HTERT RPE-1 (cell line): ENCODE measurements around the gene ZFP69.
"Not testable (repeated sequence)": the region's sequence is repeated elsewhere in the genome, so short reads cannot be mapped to it uniquely, and the experiment has no call there.

ENCODE experiments used
- in situ Hi-C: fragments of 300-500 bp; cut with MboI; formaldehyde crosslinking; loops from 4 replicates; pipeline ENCODE4 v1.14.3; 2020; ENCODE audit warnings: low sequenced_read_pairs

The ZFP69 gene

DNA sequence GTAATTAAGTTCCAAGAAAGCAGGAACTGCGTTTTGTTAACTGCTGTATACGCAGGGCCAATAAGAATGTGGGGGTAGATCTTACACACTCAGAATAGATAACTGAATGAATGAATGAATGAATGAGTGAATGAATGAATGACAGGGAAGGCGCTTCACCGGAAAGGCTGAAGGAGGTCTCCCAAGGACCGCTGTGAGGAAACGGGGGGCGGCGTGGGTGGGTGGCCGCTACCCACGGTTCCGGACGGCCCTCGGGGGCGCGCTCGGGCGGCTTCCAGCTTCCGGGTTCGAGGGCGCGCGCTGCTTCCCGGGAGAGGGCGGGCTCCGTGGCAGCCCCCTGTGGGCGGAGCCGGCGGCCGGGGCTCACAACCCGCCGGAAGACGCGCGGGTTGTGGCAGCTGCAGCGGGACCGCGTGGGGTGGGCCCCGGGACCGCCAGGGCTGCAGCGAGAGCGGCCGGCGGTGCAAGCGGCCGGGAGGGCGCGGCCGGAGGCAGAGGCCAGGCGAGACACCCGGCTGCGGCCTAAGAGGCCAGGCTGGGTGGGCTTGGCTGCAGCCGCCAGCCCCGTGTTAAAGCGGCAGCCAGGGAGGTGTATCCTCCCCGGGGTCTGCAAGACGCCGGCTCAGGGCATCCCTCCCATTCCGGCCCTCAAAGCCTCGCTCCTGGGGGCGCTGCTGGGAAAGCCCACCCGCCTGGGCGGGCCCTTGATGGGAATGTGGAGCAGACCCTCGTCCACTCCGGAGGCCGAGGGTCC, at the start of gene ZFP69:
Gene ZFP69 (plus strand): TSS at position 367 of the 754 bp plus-strand sequence. CDS start 2,072 bp downstream, outside the sequence.
- in situ Hi-C loops, result no loop called here

DNA sequence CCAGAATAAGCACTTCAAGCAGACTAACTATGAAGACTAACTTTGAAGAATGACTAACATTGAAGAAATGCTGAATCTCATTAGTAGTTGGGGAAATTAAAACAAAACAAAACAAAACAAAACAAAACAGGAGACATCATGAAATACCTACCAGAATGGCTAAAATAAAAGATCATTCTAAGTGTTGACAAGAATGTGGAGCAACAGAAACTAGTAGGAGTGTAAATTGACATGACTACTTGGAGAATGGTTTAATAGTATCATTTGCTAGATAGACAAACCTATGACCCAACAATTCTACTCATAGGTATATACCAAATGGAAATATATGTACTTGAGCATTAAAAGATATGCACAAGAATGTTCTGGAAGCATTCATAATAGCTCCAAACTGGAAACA, 45.7 kb upstream of the ZFP69 start:
- in situ Hi-C loops, result no loop called here

DNA sequence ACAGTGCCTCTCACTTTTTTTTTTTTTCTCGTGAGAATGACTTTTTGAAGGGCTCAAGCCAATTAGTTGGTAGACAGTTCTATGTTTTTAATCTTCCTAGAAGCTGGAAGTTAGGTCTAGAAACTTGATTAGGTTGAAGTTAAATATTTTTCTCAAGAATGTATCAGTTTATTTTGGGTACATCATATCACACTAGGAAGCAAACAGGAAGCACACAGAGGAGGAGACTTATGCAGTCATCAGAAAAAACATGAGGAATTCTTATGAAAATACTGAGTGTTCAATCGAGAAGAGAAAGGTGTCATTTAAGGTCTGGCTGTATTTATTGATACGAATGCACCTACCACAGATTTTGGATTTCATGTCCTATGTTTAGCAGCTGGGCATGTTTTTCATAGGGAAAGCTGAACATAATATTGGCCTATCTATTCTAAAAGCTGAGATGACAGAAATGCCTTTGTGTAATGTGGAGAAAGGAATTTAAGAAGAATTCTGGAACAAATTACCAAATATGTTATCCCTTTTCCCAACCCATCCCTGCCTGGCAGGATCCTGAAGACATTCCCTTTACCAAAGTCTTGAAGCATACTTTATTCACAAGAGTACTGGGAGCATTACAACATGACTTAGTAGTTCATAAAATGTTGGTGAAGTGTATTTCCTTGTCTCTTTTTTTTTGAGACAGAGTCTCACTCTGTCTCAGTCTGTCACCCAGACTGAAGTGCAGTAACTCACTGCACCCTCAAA, 44.3 kb upstream of the ZFP69 start:
- in situ Hi-C loops, result no loop called here

DNA sequence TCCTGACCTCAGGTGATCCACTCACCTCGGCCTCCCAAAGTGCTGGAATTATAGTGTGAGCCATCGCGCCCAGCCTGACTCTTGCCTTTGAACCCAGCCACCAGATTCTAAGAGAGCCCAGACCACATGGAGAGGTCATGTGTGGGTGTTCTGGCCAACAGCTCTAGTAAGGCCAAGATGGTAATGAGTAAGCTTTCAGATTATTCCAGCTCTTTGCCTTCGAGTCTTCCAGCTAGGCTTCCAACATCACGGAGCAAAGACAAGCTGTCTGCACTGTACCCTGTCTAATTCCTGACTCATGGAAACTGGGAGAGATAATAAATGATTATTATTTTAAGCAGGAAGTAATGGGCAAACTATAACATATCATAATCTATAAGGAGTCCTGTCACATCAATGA, 41.6 kb upstream of the ZFP69 start:
- in situ Hi-C loops, result no loop called here

DNA sequence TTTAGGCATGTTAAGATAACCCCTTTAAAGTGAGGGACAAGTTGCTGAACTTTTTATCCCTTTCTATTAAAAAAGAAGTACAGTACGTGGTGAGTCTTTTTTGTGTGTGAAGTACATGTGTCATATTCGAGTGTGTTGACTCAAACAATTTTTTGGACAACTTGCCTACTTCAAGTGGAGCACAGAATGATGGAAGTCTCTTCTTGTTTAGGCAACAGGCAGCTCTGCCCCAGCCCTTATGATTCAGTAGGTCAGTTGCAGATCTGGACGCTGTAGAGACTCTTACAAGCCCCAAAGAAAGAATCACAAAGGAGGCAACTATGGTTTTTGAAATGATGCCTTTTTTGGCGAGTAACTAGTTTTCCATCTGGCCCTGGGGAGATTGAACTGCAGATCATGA, 41.2 kb upstream of the ZFP69 start:
- in situ Hi-C loops, result no loop called here

DNA sequence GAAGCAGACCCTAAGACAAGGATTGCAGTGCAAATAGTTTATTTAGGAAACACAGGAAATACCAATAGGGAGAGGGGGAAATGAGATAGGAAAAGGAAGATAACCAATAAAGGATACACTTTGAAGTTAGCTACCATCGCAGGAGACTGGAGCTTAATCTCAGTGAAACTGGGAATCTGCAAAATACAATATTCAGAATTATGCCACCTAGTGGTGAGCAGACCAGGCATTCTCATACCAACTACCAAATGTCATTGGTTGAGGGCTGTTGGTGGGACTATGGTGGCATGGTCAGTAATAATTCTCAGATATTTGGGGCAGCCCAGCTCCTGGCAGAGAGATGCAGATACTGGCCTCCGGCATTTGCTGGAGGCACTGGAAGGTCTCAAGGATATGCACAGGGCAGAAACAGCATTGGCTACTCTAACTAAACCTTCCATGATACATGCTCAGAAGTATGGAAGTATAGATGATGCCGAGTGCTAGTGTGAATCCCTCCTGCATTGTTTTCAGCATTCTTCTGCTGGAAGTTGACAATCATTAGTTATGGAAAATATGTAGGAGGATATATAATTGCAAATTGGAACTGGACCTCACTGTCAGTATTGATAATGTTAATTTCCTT, 38.6 kb upstream of the ZFP69 start:
- in situ Hi-C loops, result no loop called here

DNA sequence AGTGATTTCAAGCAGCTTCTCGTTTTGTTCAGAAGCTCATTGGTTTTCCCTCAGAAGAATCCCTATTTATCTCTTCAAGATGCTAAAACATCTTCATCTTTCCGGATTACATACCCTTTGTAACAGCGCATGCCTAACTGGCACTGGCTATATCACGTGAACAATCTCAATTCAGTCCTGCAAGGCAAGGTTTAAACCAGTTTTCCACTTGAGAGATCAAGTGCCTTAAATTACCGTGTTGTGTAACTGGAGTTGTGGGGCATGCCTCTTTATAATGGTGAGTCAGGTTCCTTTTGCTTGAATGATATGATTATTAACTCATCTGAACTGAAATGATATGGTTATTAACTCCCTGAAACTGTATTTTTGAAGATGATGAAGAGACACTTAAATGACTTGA, 37.8 kb upstream of the ZFP69 start:
- in situ Hi-C loops, result no loop called here

DNA sequence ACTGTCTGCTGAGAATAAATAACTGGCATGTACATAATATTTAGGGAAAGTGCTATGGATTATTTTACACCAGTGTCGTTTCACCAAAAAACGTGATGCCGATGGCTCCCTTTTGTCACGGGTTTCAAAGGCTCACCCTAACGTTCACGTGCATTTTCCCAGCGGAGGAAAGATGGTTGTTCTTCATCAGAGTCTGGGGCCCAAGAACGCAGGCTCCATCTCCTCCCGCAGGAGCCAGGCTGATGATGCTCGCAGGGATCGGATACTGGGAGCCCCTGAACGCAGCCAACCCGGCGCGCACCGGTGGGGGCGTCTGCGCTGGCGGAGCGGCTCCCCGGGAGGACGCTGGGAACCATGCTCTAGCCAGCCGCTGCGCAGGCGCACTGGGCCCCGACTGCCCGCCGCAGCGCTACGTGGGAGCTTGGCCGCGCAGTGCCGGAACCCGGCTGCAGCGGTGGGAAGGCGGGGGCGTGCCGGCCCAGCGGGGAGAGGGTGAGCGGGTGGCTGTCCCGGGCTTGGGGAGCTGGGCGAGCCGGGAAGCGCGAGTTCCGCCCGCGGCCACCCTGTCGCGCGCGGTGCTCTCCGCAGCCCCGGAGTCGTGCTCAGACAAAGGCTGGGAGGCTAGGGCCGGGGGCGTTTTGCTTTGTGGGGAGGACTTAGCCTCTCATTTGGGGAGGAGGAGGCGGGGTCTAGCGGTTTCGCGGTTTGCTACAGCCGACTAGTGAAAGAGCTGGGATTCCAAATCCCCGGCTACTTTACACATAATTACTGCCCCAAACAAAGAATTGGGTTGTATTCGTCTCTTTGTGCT, 27.2 kb upstream of the ZFP69 start, which contains the start of gene ZFP69B:
Gene ZFP69B (plus strand): TSS at position 793 of the 811 bp plus-strand sequence. CDS start 486 bp downstream, outside the sequence.
- in situ Hi-C loops, result no loop called here

DNA sequence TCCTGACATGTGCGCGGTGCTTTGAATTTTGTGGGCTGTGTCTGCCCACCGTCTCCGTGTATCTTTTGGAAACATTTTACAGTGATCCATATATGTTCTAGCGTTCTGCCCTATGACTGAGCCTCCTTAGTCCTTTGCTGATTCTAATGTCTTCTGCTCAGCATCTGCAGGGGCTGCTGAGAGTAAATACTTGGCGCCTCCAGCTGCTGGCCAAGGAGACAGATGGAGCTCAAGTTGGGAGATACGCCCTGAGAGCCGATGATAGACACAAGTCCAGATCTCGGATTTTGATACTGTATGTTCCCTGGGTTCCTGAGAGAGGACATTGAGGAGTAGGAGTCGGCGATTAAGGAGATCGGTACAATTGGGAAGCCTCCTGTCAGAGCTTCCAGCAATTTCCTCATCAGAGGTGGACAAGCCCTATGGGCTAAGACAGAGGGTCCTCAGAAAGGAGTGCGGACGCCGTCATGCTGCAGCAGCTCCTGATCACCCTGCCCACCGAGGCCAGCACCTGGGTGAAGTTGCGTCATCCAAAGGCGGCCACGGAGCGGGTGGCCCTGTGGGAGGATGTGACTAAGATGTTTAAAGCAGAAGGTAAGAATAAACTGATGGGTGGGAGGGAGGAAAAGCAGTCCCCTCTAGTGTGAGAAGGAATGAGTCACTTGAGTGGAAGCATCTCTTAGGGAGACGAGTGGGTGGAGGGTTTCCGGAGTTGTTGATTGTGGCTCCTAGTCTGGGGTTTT, 26.4 kb upstream of the ZFP69 start:
- in situ Hi-C loops, result no loop called here

DNA sequence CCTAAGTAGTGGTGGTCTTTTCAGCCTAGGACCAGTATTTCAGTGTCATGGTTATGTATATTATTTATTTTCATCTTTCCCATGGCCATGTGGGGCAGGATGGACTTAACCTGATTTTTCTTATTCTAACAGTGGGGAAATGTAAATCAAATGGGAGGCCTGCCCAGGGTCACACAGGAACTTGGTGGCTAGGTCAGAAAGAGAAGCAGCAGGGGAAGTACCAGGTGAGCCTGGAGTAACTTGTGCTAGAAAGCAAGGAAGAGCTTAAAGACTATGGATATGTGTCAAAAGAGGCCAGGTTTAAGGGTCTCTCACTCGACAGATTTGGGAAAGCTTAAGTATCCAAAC, 25.9 kb upstream of the ZFP69 start:
- in situ Hi-C loops, result no loop called here

DNA sequence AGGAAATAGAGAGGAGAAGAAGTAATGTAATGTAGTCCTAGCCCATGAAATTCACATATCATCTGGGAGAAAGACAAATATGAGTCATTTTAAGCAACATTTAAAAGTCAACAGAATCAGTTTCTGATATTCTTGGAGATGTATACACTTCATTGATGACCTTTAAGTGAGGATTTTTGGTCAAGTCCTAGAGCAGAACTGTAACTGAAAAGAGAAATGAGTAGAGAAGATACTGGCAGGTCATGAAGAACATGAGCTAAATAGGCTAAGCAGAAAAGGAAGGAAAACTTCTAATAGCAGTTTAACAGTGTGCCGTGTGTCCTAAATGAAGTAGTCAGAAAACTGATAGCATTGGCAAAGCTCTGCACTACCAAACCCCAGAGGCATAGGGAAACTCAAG, 22.2 kb upstream of the ZFP69 start:
- in situ Hi-C loops, result no loop called here

DNA sequence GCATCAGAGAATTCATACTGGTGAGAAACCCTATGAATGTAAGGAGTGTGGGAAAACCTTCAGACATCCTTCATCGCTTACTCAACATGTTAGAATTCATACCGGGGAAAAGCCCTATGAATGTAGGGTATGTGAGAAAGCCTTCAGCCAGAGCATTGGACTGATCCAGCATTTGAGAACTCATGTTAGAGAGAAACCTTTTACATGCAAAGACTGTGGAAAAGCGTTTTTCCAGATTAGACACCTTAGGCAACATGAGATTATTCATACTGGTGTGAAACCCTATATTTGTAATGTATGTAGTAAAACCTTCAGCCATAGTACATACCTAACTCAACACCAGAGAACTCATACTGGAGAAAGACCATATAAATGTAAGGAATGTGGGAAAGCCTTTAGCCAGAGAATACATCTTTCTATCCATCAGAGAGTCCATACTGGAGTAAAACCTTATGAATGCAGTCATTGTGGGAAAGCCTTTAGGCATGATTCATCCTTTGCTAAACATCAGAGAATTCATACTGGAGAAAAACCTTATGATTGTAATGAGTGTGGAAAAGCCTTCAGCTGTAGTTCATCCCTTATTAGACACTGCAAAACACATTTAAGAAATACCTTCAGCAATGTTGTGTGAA, 14.0 kb upstream of the ZFP69 start:
- in situ Hi-C loops, result no loop called here

DNA sequence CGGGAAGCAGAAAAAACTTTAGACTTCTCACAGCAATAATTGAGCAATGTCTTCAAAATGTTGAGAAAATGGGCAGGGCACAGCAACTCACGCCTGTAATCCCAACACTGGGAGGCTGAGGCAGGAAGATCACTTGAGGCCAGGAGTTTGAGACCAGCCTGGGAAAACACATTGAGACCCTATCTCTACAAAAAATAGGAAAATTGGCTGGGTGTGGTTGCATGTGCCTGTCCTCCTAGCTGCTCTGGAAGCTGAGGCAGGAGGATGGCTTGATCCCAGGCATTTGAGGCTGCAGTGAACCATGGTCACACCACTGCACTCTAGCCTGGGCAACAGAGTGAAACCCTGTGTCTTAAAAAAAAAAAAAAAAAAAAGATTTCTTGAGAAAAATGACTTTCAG, 7.8 kb upstream of the ZFP69 start:
- in situ Hi-C loops, result no loop called here

DNA sequence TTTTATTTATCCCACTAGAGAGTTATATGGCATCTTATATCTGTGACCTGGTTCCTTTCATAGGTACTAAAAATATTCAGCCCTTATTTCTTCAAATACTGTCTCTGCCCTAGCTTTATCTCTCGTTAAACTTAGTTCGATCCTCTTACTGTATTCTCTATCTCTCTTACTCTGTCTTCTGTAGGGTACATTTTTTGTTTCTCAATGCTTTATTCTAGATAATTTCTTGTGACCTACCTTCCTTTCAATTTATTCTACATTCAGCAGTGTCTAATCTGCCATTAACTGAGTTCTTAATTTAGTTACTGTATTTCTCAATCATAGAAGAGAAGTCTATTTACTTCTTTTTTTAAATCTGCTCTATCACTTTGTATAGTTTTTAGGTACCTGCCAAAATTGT, 1.8 kb upstream of the ZFP69 start:
- in situ Hi-C loops, result no loop called here

DNA sequence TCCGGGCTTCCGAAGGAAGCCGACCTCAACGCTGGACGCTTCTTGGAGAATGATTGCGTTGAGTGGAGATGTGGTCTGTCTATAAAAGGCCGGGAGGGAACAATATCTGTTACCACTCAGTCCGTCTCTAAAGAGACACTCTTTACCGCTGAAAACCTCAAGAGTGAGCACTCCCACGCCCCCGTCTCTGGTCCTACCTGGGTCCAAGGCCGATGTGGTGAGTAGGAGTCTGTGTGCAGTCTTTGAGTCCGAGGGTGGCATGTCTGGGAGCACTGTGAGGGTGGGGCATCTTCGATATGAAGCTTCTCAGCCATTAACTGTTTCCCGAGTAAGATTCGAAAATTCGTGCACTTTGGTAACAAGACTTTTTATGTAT, 576 bp downstream of the ZFP69 start:
- in situ Hi-C loops, result no loop called here

DNA sequence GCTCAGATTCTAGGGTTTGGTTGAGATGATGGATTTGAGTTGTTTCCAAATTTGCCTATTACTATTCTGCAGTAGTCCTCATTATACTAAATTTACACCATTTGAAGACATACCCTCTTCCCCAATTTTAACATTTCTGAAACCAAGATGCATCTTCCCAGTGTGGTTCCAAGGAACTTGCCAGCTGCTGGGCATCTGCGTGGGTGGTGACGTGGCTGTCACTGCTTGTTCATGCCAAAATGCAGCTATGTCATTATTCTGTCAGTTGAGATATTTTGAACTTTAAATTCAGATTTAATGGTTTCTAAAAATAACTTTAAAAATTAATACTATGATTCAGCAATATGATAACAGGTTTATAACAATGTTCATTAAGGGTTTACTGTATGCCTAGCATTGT, 1.2 kb downstream of the ZFP69 start:
- in situ Hi-C loops, result no loop called here

DNA sequence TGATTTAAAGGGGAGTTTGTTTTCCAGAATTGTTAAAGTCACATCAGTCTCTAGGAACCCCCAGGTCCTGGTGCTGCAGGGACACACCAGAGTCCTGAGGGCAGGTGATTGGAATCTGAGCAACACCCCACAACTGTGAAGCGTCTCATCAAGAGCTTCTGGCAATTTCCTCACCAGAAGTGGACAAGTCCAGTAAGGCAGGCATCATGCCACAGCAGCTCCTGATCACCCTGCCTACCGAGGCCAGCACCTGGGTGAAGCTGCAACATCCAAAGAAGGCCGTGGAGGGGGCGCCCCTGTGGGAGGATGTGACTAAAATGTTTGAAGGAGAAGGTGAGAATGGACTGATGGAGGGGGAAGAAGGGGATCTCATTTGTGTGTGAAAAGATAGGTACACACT, 2.1 kb downstream of the ZFP69 start:
- in situ Hi-C loops, result no loop called here

DNA sequence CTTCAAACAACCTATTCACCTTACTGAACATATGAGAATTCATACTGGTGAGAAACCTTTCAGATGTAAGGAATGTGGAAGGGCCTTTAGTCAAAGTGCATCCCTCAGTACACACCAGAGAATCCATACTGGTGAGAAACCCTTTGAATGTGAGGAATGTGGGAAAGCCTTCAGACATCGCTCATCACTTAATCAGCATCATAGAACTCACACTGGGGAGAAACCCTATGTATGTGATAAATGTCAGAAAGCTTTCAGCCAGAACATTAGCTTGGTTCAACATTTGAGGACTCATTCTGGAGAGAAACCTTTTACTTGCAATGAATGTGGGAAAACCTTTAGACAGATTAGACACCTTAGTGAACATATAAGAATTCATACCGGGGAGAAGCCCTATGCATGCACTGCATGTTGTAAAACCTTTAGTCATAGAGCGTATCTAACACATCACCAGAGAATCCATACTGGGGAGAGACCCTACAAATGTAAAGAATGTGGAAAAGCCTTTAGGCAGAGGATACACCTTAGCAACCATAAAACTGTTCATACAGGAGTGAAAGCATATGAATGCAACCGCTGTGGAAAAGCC, 18.3 kb downstream of the ZFP69 start:
- in situ Hi-C loops, result no loop called here

DNA sequence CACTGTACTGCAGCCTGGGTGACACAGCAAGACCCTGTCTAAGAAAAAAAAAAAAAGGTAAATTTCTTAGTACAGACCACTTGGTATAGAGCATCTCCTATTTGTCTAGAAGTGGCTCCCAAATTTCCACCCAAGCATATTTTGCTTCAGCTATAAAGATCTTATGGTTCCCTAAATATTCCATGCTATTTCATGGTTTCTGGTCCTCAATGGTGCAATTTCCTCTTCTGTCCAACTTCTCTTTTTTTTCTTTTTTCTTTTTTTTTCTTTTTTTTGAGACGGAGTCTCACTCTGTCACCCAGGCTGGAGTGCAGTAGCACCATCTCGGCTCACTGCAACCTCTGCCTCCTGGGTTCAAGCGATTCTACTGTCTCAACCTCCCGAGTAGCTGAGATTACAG, 25.6 kb downstream of the ZFP69 start:
- in situ Hi-C loops, result not testable (repeated sequence)

DNA sequence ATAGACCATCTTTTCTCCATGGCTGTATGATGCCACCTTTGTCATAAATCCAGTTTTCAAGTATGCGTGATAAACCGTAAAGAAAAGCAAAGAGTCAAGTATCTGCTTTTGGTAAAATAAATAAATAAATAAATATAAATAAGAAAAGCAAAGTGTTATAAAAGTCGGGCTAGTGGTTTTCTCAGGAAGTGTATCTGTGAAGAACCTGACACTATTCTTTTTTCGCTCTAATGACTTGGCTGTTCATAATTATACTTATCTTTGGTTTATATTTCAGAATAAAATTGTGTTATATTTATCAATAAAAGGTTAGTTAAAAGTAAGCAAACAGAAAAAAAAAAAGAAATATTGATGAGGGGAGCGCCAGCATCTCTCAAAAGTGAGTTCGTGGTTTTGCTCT, 30.9 kb downstream of the ZFP69 start:
- in situ Hi-C loops, result no loop called here
